GM12865 (cell line): ENCODE data around the gene DENND2D.

Experiments
- DNase-seq: peaks from one replicate; pipeline ENCODE4 v3.0.0; 2010; ENCODE audit warnings: low read depth
- H3K4me3 ChIP-seq: 2 replicates; pipeline ENCODE4 v1.5.1; 2011; ENCODE audit warnings: mild to moderate bottlenecking, low read depth, low read length, control low read depth
- TF ChIP-seq, protein P1 (sequence below): IDR thresholded peaks from 2 replicates; pipeline ENCODE4 v1.5.1; 2011; ENCODE audit warnings: low read length, control low read depth, low read depth, inconsistent platforms; ENCODE audit not compliant: insufficient read depth; ENCODE audit errors: missing control alignments

DENND2D gene, protein sequence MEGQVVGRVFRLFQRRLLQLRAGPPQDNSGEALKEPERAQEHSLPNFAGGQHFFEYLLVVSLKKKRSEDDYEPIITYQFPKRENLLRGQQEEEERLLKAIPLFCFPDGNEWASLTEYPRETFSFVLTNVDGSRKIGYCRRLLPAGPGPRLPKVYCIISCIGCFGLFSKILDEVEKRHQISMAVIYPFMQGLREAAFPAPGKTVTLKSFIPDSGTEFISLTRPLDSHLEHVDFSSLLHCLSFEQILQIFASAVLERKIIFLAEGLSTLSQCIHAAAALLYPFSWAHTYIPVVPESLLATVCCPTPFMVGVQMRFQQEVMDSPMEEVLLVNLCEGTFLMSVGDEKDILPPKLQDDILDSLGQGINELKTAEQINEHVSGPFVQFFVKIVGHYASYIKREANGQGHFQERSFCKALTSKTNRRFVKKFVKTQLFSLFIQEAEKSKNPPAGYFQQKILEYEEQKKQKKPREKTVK

DNA sequence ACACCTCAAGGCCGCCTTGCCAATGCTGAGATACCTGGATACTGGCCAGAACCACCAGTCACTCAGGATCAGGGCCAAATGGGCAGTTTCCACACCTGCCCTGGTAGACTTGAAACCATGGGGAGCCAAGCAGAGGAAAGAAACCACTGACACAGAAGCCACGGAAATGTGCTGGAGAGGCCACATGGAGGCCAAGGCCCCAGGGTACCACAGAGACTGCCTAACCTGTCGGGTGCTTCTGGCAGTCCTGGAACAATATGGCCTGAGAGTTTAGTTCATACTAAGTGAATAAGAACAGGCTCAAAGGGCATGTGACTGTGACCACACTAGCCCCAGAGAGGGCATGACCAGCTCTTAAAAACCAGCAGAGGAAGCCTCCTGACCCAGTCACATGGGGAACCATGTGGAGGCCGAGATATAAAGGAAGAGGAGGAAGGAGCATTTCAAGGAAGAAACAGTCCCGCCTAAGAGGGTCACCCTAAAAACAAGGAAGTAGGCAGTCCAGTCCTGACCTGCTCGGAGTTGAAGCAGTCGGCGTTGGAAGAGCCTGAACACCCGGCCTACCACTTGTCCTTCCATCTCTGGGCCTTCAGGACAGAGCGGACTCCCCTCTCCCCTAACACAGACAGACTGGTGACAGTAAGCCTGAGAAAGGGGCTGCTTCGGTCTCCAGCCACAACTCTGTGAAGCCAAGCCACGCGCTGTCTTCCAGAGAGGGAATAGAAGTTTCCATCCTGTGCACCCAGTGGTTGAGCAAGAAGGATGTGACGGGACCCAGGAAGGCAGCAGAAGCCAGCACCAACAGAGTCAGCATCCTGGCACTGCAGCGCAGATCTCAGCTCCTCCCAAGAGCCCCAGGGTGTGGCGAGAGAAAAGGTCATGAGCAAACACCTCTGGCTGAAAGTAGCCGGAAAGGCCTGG lies at the start of gene DENND2D:
Gene DENND2D, minus strand, starts transcription at position 766 of the 921 bp plus-strand sequence. Its CDS starts 187 bp downstream, at position 579.
- peak within 1 kb of the TSS; percentile 74 for H3K4me3 ChIP-seq
- DNase-seq, result peak; percentile 92
- TF ChIP-seq, protein P1, sequence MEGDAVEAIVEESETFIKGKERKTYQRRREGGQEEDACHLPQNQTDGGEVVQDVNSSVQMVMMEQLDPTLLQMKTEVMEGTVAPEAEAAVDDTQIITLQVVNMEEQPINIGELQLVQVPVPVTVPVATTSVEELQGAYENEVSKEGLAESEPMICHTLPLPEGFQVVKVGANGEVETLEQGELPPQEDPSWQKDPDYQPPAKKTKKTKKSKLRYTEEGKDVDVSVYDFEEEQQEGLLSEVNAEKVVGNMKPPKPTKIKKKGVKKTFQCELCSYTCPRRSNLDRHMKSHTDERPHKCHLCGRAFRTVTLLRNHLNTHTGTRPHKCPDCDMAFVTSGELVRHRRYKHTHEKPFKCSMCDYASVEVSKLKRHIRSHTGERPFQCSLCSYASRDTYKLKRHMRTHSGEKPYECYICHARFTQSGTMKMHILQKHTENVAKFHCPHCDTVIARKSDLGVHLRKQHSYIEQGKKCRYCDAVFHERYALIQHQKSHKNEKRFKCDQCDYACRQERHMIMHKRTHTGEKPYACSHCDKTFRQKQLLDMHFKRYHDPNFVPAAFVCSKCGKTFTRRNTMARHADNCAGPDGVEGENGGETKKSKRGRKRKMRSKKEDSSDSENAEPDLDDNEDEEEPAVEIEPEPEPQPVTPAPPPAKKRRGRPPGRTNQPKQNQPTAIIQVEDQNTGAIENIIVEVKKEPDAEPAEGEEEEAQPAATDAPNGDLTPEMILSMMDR, result no peak

- TF ChIP-seq, protein P1, result no peak
- H3K4me3 ChIP-seq, result no peak overlapping the region
These were observed 49.5 kb upstream of the DENND2D start for GRCh38 chr1:111249960-111250359.

DNA sequence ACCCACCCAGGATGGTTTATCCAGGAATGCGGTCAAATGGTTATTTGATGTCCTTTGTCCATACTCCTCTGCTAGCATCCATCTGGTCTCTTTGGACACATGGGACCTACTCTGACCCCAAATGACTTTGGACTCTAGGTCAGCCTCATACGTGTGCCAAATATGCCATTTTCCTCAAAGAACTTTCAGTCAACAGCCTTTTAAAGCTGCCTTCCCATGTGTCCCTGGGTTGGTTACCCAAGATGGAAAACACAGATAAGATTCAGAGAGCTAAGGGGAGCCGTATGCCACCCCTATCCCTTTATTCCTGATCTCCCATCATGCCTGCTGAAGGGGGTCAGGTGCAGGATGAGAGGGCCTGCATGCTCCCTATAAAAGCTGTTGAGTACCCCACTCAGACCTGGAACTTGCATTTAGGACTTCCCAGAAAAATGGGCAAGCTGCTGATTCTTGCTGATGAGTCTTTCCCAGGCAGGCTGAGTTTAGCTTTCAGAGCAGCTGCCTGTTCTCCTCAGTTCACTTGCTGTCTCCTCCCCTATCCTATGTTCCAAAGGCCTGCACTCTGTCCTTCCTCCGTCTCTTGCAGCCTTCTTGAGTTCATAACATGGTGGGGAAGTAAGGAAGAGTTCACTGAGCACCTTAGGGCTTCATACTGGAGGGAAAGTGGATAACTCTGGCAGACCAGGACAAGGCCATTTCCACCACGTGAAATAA lies 46.8 kb upstream of the DENND2D start:
- TF ChIP-seq, protein P1, result no peak
- H3K4me3 ChIP-seq, result no peak overlapping the region
- DNase-seq, result no peak

More at GRCh38 chr1:111249960-111250359, 49.5 kb upstream of the DENND2D start:
- DNase-seq, result no peak

GRCh38 chr1:111242805-111243523 lies 42.5 kb upstream of the DENND2D start:
- TF ChIP-seq, protein P1, result no peak
- no peak overlapping the region for H3K4me3 ChIP-seq
- no peak for DNase-seq

DNA sequence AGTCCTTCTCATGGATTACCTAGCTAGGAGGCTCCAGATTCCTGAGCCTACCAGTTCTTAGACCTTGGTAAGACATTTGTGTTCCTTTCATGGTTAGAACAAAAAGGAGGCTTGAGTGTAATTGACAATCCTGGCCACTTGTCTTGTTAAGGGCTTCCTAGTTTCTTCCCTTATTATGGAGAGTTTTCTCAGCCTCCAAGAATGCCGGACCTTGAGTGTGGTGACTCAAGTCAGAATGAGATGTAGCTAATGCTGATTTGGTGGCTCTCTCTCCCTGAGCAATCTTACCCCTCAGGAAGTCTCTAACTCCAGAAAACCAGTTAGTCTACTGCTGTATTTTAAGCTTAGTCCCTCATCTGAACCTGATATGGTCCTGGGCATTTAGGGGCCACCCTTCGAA lies 41.4 kb upstream of the DENND2D start:
- no peak overlapping the region for H3K4me3 ChIP-seq
- TF ChIP-seq, protein P1, result no peak
- no peak for DNase-seq
